OCI-LY1 (cell line): ENCODE data around the gene INHA.

Experiments used
- CTCF ChIP-seq: fragments of 200-600 bp; sonication (generic), shearing (Covaris generic); IDR thresholded peaks from 2 replicates; pipeline ENCODE4 v1.5.1; 2017; ENCODE audit warnings: mild to moderate bottlenecking, antibody characterized with exemption, low read length, moderate library complexity, mixed read lengths
- EZH2 ChIP-seq: fragments of 200-600 bp; sonication (generic), shearing (Covaris generic); IDR thresholded peaks from 2 replicates; pipeline ENCODE4 v1.8.0; 2017; ENCODE audit warnings: borderline replicate concordance, mixed run types, mild to moderate bottlenecking, antibody characterized with exemption, low read length, moderate library complexity, mixed read lengths

- no peak for TF ChIP-seq CTCF
- no peak for TF ChIP-seq EZH2
Observed at GRCh38 chr2:219621935-219622334, 49.8 kb downstream of the INHA start.
